Esophagus muscularis mucosa (tissue), 4 donors: ENCODE data around the gene SH3RF3.

Experiments used
- EP300 ChIP-seq: sonication (generic); formaldehyde crosslinking; IDR thresholded peaks from one replicate; pipeline ENCODE4 v1.6.1; 2017; ENCODE audit warnings: antibody characterized with exemption
- POLR2AphosphoS5 ChIP-seq, 2 donors: sonication (generic); formaldehyde crosslinking; IDR thresholded peaks; one replicate each; pipeline ENCODE4 v1.6.1; 2017; ENCODE audit warnings: antibody characterized with exemption in 2 of 2
- TF ChIP-seq, protein P1 (sequence below), 3 experiments: fragments of 200-600 bp in 2 of 3; fragments of 450-650 bp in 1 of 3; sonication (generic) in 2 of 3; IDR thresholded peaks; one replicate each; pipeline ENCODE4 v1.5.1; 2017 to 2019; ENCODE audit warnings: antibody characterized with exemption in 3 of 3, mild to moderate bottlenecking in 2 of 3, moderate library complexity in 1 of 3

DNA sequence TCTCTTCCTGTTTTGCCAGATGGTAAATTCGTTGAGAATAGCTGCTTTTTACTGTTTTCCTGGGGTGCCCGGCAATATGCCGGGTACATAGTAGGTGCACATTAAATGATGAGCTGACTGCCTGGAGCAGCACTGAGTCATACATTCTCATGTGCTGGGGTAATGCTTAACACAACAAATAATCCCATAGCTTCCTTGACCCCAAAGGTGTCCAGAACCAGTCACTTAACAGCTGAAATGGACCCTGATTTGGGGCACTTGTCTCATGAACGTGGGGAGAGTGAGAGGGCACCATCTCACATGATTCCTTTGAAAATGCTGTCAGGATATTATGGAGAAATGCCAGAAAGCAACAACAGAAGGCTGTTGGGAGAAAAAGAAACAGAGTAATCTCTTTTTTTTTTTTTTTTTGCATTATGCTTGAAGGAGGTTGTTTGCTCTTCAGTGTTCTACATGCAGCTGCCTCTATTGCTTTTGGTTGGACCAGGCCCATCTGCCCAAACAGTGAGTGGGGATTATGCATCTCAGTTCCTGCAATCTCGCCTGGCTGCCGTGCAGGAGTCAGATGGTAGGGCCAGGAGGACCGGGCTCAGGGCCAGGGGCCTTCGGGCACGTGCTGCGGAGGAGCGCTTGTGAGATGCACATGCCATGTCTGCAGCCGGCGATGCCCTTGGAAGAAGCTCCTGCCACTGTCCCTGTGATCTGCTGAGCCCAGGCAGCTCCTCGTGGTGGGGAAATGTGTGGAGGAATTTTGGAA, 162.1 kb downstream of the SH3RF3 start:
- TF ChIP-seq POLR2AphosphoS5 (IDR thresholded peaks at IDR 0.05) (no peak), EP300 (no peak)
- TF ChIP-seq, protein P1, sequence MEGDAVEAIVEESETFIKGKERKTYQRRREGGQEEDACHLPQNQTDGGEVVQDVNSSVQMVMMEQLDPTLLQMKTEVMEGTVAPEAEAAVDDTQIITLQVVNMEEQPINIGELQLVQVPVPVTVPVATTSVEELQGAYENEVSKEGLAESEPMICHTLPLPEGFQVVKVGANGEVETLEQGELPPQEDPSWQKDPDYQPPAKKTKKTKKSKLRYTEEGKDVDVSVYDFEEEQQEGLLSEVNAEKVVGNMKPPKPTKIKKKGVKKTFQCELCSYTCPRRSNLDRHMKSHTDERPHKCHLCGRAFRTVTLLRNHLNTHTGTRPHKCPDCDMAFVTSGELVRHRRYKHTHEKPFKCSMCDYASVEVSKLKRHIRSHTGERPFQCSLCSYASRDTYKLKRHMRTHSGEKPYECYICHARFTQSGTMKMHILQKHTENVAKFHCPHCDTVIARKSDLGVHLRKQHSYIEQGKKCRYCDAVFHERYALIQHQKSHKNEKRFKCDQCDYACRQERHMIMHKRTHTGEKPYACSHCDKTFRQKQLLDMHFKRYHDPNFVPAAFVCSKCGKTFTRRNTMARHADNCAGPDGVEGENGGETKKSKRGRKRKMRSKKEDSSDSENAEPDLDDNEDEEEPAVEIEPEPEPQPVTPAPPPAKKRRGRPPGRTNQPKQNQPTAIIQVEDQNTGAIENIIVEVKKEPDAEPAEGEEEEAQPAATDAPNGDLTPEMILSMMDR (IDR thresholded peaks at IDR 0.05) = no peak
